GM12801 (cell line): ENCODE data around the gene ADA.

ENCODE experiments used
- TF ChIP-seq, protein P1 (sequence below): IDR thresholded peaks from one replicate; pipeline ENCODE4 v1.5.1; 2011; ENCODE audit warnings: control low read depth; ENCODE audit not compliant: insufficient read length; ENCODE audit errors: extremely low read depth

ADA gene

DNA sequence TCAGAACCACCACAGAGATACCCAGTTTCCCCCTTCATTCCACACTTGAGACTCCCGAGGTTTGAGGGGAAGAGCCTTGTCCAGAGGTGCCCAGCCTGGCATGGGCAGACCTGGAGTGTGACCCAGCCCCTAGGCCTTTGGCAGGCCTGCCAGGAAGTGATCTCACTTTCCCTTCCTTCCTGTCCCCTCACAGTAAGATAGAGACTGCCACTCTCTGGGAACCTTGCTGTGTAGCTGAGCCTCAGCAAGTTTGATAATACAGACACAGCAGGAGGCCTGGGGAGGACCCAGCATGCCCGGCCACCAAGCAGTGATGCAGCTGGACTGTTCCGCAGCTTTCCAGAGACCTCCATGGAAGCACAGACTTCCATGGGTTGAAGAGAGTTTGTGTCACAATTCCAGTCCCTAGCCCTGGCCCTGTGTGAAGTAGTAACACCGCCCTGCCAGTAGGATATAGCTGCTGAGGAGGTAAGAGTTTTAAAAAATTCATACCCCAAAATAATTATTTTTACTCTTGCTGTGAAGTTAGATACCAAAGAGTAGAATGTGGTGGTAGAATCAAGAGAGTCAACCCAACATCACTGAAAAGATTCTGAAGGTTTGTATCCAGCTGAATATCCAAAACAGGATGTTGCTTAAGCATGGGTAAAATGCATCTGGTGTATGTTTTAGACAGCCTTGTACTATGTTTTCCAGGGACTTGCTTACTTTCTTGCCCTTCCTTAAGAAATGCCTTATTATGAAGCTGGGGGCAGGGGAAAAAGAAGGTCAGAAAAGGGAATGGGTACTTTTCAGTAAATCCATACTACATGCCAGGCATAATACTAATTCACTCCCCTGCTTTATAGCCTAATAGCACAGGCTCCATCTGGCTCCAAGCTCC, 52.8 kb downstream of the ADA start:
- TF ChIP-seq, protein P1, sequence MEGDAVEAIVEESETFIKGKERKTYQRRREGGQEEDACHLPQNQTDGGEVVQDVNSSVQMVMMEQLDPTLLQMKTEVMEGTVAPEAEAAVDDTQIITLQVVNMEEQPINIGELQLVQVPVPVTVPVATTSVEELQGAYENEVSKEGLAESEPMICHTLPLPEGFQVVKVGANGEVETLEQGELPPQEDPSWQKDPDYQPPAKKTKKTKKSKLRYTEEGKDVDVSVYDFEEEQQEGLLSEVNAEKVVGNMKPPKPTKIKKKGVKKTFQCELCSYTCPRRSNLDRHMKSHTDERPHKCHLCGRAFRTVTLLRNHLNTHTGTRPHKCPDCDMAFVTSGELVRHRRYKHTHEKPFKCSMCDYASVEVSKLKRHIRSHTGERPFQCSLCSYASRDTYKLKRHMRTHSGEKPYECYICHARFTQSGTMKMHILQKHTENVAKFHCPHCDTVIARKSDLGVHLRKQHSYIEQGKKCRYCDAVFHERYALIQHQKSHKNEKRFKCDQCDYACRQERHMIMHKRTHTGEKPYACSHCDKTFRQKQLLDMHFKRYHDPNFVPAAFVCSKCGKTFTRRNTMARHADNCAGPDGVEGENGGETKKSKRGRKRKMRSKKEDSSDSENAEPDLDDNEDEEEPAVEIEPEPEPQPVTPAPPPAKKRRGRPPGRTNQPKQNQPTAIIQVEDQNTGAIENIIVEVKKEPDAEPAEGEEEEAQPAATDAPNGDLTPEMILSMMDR, result no peak

DNA sequence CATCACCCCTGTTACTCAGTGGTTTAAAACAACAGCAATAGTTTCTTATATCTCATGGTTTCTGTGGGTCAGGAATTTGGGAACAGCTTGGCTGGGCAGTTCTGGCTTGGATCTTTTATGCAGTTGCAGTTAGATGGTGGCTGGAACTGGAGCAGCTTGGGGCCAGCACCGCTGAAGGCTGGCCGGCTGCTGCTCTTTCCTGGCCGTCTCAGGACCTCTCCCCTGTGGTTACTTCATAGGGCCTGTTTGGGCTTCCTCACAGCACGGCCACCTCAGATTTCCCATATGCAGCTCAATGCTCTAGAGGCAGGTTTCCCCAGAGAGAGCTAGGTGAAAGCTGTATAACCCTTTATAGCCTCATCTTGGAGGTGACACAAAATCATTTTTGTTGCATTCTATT, 53.6 kb downstream of the ADA start:
- TF ChIP-seq, protein P1, result no peak

DNA sequence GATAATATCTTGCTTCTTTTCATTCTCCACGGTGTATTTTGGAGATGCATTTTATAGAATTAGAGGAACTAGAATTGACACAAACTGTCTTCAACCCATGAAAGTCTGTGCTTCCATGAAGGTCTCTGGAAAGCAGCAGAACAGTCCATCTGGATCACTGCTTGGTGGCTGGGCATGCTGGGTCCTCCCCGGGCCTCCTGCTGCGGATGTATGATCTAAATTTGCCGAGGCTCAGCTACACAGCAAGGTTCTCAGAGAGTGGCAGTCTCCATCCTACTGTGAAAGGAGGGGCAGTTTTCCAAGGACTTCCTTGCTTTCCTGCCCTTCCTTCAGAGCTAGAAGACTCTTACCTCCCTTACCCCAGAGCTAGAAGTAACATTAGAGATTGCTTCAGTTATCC, 54.0 kb downstream of the ADA start:
- TF ChIP-seq, protein P1, result no peak

DNA sequence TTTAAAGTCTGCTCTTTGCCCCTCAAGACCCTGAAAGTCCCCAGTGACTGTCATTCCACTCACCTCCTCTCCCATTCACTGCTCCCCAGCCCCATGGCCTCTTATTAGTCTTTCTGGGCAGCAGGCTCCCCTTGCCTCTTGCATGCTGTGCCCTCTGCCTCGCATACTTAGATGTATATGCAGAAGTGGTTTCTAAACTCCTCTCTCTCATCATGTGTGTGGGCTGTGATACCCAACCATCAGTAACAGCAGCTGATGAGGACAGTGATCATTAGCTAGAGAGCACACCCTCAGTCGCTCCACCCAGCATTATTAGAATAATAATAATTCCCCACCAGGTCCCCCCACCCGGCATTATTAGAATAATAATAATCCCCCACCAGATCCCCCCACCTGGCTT, 54.6 kb downstream of the ADA start:
- TF ChIP-seq, protein P1, result no peak

DNA sequence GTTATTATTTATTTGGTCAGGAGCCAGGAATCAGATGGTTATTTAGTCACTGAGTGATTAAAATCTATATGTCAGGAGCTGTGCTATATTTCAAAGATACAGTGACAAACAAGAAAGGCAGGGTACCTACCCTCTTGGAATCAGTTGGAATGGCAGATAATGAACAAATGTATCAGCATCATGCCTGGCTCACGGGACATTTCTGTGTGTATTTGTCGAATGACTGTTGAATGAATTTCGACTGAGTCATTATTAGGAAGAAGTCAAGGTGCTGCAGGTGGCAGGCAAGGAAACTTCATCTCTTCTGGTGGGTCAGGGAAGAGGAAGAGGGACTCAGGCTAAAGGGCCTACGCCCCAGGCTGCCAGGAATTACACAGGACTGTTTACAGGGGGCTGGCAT, 55.5 kb downstream of the ADA start:
- TF ChIP-seq, protein P1, result no peak

DNA sequence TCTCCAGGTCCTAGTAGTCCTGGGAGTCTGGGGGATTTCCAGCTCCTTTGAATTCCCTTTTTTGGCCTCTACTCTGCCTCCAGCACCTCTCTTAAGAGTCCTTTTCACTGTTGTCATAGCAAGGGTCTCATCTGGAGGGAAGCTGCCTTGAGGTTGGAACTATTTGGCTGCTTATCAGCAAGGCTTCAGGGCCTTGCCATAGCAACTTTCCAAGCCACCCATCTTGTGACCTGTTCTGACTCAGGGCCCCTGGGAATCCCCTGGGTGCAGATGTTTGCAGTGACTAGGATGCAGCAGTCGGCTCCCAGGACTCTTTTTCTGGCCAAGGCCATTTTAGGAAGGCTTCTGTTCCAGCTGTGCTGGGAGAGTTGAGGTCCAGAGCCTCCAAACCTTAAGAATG, 56.8 kb downstream of the ADA start:
- TF ChIP-seq, protein P1, result no peak

DNA sequence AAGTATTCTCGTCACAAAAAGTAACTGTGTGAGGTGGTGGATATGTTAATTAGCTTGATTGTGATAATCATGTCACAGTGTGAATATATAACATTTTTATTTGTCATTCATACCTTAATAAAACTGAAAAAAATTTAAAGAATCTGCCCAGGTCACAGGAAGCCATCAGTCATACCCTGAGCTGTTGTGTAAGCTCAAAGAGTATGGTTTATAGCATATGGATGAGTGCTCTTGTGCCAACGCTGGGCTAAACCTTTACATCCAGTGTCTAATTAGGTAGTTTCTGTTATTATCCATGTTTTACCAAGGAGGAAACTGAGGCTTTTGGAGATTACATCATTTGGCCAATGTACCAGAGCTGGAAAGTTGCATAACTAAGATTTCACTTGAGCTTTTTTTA, 57.7 kb downstream of the ADA start:
- TF ChIP-seq, protein P1, result no peak
